PFSK-1 (cell line): ENCODE data around the gene ING2.

Experiments used
- FOXP2 ChIP-seq: optimal IDR thresholded peaks from 2 replicates; pipeline ENCODE3; 2011; ENCODE audit warnings: borderline replicate concordance, control low read depth, inconsistent platforms; ENCODE audit not compliant: insufficient read depth; ENCODE audit errors: extremely low read length, extremely low read depth
- POLR2AphosphoS5 ChIP-seq: IDR thresholded peaks from 2 replicates; pipeline ENCODE4 v1.6.1; 2012; ENCODE audit warnings: low read depth, mild to moderate bottlenecking, control low read depth, low read length, moderate library complexity
- SIN3A ChIP-seq: IDR thresholded peaks from 2 replicates; pipeline ENCODE4 v1.6.1; 2012; ENCODE audit warnings: mild to moderate bottlenecking, low read length, moderate library complexity, borderline replicate concordance; ENCODE audit not compliant: insufficient read depth
- TAF1 ChIP-seq: IDR thresholded peaks from 2 replicates; pipeline ENCODE4 v1.6.1; 2012; ENCODE audit warnings: low read length, control low read depth, borderline replicate concordance; ENCODE audit not compliant: insufficient read depth
- TF ChIP-seq, protein P1 (sequence below), 2 experiments: IDR thresholded peaks; 2 replicates each; pipeline versions ENCODE4 v1.6.1 to v1.8.0; 2011 to 2012; ENCODE audit warnings: low read depth in 2 of 2, low read length in 2 of 2, control low read depth in 1 of 2, inconsistent platforms in 1 of 2, mild to moderate bottlenecking in 1 of 2, moderate library complexity in 1 of 2; ENCODE audit not compliant: insufficient read depth in 1 of 2

ING2 gene

DNA sequence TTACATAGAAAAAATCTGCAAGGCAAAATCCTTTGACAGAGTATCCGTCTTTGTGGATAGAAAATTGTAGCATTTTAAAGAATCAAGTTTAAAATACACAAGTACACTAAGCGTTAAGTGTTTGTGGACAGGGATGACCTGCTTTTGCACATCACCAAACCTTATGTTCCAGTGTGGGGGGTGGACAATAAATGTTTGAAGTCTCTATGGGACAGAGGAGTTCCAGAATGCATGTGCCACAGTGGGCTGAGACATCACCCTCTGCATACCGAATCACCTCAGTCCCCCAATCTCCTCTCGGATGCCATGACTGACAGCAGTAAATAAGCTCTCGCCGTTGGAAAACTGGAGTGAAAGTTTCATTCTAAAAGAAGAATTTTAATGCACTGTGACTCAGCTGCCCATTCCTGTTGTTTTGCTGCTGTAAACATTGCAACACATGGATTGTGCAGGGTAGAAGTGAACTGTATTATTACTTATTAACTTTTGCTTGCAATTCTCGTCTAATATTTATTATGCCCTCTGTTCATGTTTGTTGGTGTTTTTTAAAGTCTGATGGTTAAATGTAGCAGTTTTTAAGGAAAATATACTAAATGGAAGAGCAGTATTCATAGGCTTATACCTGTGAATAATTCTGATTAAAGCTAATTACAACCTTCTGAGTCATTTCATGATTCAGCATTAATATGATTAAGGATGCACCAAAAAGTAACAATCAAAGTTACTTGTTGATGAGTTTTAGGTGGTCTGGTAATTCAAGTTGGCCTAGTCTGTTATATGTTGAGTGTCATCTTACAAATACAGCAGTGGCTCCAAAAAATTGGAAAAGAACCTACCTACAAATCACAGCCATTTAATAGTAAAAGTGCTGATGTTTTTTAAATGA is 36.4 kb upstream of the ING2 start:
- no peak for TF ChIP-seq POLR2AphosphoS5

DNA sequence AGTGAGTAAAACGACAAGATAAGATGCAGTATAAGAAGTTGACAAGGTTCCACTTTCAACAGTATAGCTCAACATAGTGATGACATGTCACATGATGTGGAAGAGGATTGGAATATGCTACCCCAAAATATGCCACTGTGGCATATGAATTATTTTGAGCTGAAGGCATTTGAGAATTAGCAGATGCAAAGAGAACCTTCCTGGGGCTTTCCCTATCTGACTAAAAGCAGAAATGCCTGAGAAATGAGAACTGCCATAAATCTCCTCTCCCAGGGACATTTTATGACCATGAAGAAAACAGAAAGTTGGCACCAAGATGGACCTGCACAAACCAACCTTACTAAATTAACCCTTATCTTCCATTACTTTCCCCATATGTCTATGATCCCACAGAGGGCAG is 35.6 kb upstream of the ING2 start:
- TF ChIP-seq SIN3A: no peak
- no peak for TF ChIP-seq POLR2AphosphoS5

- TF ChIP-seq, protein P1, sequence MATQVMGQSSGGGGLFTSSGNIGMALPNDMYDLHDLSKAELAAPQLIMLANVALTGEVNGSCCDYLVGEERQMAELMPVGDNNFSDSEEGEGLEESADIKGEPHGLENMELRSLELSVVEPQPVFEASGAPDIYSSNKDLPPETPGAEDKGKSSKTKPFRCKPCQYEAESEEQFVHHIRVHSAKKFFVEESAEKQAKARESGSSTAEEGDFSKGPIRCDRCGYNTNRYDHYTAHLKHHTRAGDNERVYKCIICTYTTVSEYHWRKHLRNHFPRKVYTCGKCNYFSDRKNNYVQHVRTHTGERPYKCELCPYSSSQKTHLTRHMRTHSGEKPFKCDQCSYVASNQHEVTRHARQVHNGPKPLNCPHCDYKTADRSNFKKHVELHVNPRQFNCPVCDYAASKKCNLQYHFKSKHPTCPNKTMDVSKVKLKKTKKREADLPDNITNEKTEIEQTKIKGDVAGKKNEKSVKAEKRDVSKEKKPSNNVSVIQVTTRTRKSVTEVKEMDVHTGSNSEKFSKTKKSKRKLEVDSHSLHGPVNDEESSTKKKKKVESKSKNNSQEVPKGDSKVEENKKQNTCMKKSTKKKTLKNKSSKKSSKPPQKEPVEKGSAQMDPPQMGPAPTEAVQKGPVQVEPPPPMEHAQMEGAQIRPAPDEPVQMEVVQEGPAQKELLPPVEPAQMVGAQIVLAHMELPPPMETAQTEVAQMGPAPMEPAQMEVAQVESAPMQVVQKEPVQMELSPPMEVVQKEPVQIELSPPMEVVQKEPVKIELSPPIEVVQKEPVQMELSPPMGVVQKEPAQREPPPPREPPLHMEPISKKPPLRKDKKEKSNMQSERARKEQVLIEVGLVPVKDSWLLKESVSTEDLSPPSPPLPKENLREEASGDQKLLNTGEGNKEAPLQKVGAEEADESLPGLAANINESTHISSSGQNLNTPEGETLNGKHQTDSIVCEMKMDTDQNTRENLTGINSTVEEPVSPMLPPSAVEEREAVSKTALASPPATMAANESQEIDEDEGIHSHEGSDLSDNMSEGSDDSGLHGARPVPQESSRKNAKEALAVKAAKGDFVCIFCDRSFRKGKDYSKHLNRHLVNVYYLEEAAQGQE (IDR thresholded peaks at IDR 0.05; ENCODE audit: insufficient read depth in 1 of 2, low read depth in 2 of 2, low read length in 2 of 2): no peak
- TF ChIP-seq FOXP2 (no peak), TAF1 (no peak), POLR2AphosphoS5 (no peak), SIN3A (no peak)
Observed at GRCh38 chr4:183469936-183470335, 34.9 kb upstream of the ING2 start.

DNA sequence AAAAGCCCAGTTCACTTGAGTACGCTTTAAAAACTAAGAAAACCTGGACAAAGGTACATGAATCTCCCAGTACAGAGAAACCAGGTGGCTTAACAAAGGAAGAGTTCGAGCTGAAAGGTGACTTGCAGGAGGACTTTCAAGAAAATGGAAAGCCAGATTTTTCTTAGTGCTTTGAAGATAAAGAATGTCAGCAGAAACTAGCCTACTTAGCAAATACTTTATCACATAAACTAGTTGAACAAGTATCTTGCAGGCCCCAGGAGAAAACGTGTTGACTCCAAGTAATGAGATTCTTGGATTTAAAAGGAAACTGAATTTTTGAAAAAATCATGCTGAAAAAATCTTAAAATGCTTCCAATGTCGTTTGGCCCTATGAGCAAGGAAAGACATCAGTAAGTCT is 34.0 kb upstream of the ING2 start:
- no peak for TF ChIP-seq TAF1
- no peak for TF ChIP-seq FOXP2
- TF ChIP-seq POLR2AphosphoS5: no peak
- TF ChIP-seq, protein P1 (IDR thresholded peaks at IDR 0.05; ENCODE audit: insufficient read depth in 1 of 2, low read depth in 2 of 2, low read length in 2 of 2): no peak
- TF ChIP-seq SIN3A: no peak

DNA sequence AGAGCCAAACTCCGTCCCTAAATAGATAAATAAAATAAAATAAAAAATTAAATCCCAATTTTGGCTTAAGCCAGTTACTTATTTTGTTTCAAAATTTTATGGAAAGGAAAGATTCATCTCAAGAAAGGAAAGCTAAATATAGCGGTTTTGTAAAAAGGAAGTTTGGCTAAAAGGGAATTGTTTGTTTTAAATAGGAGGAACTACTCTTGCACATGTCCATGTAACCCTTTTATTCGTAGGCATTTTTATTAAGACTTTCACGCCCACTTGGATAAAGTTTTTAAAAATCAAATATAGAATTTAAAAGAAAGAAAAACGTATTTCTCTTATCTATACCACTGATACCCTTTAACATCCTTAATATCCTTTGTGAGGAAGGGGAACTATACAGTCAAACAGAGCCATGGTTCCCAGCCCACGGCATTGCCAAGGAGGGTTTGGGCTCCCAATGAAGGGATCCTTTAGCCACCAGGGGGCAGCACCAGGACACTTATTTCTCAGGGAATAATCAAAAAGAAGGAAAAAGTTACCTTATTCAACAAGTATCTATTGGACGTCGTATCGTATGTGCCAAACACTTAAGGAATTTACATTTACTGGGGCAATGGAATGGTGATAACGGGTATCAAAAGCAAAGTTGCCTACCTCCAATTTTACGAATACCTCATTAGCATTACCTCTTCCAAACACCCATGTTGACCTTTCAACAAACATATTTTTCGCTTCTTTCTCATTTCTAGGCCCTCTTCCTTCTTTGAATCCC is 32.7 kb upstream of the ING2 start:
- no peak for TF ChIP-seq FOXP2
- no peak for TF ChIP-seq TAF1
- TF ChIP-seq, protein P1 (IDR thresholded peaks at IDR 0.05; ENCODE audit: insufficient read depth in 1 of 2, low read depth in 2 of 2, low read length in 2 of 2): no peak

- TF ChIP-seq TAF1 (no peak), FOXP2 (no peak), SIN3A (no peak), POLR2AphosphoS5 (no peak)
- TF ChIP-seq, protein P1 (IDR thresholded peaks at IDR 0.05; ENCODE audit: insufficient read depth in 1 of 2, low read depth in 2 of 2, low read length in 2 of 2): no peak
Observed at GRCh38 chr4:183478123-183478522, 26.7 kb upstream of the ING2 start.
